GM12801 (cell line): ENCODE results near the gene MISP3.

Source experiments
- CTCF ChIP-seq: IDR thresholded peaks from one replicate; pipeline ENCODE4 v1.5.1; 2011; ENCODE audit warnings: control low read depth; ENCODE audit not compliant: insufficient read length; ENCODE audit errors: extremely low read depth

MISP3 gene

GRCh38 chr19:14119644-14120496 is 47.3 kb downstream of the MISP3 start:
- no peak for TF ChIP-seq CTCF

GRCh38 chr19:14120497-14120780 is 47.9 kb downstream of the MISP3 start:
- no peak for TF ChIP-seq CTCF

GRCh38 chr19:14122924-14123323 is 50.3 kb downstream of the MISP3 start:
- no peak for TF ChIP-seq CTCF
